ENCODE data around the gene NEDD4L. TPM values are rescaled to one million over a fixed set of nuclear protein-coding genes. Genes with fewer than 3 reads are reported as not detected.

The NEDD4L gene
- total and polyA plus RNA-seq, 2 experiments from 2014 or later: 36.2 to 72.3 TPM

- no peaks in the 10 kb centered on the region for H3K9me2 ChIP-seq (ENCODE audit: insufficient read depth)
- Mint-ChIP-seq H3K27me3 (ENCODE audit: insufficient read depth, low read depth, poor library complexity) (peaks cover 4% of the 10 kb centered on the region), H3K27ac (no peak overlapping the region), H3K4me3 (no peak overlapping the region), H3K4me1 (peaks cover 21% of the 10 kb centered on the region), H3K9me3 (no peaks in the 10 kb centered on the region), H3K36me3 (ENCODE audit: low read depth) (peaks cover 2% of the 10 kb centered on the region; the same call in 2 of the 3 replicates)
- no peaks in the 10 kb centered on the region for H3K27me3 ChIP-seq (ENCODE audit: insufficient read depth)
- H3K36me3 ChIP-seq (ENCODE audit: insufficient read depth): no peaks in the 10 kb centered on the region
- H3K79me2 ChIP-seq (replicated peaks; ENCODE audit: insufficient read depth): peaks cover 82% of the 10 kb centered on the region
- no peak overlapping the region for H2AFZ ChIP-seq
- H3K27ac ChIP-seq (ENCODE audit: low read depth): no peak overlapping the region
- H4K20me1 ChIP-seq (replicated peaks; ENCODE audit: insufficient read depth): peaks cover 10% of the 10 kb centered on the region
- 0 out of 4 replicates have a peak, but pooled peaks have one; percentile 2 to 22 for TF ChIP-seq CTCF (conservative IDR thresholded peaks at IDR 0.05; ENCODE audit: low read depth in 2 of 2)
- no peak for TF ChIP-seq STAT1 (IDR thresholded peaks at IDR 0.05; ENCODE audit: unreplicated experiment)
- H3K4me3 ChIP-seq: no peak overlapping the region
- peak; percentile 34; the same call in 2 of the 3 replicates for ATAC-seq
- peaks cover 20% of the 10 kb centered on the region for H3K4me1 ChIP-seq (ENCODE audit: insufficient read depth)
- H3K4me2 ChIP-seq: no peak overlapping the region
- H3F3A ChIP-seq (replicated peaks; ENCODE audit: low read depth): no peaks in the 10 kb centered on the region
- DNase-seq (ENCODE audit: low spot score): peak; percentile 32
Observed at GRCh38 chr18:58067601-58068000, 23.6 kb downstream of the NEDD4L start.

- H3K9me2 ChIP-seq (ENCODE audit: insufficient read depth): no peaks in the 10 kb centered on the region
- no peaks in the 10 kb centered on the region for H3K27me3 ChIP-seq (ENCODE audit: insufficient read depth)
- H3K27ac Mint-ChIP-seq: peak overlapping the region; percentile 72; the same call in 1 of the 2 replicates
- H3K9me3 Mint-ChIP-seq: no peaks in the 10 kb centered on the region
- TF ChIP-seq ETS1 (IDR thresholded peaks at IDR 0.05): no peak
- ATAC-seq (no peak), DNase-seq (ENCODE audit: low spot score) (no peak)
- peaks cover 20% of the 10 kb centered on the region for H3K4me1 ChIP-seq (ENCODE audit: insufficient read depth)
- peak overlapping the region; percentile 50 for H3K27ac ChIP-seq (ENCODE audit: low read depth)
- peaks cover 4% of the 10 kb centered on the region for H3K27me3 Mint-ChIP-seq (ENCODE audit: insufficient read depth, low read depth, poor library complexity)
- no peak overlapping the region for H2AFZ ChIP-seq
- no peaks in the 10 kb centered on the region for H3K36me3 ChIP-seq (ENCODE audit: insufficient read depth)
- no peak overlapping the region; the same call in 2 of the 3 replicates for H3K4me3 Mint-ChIP-seq
- H3K4me2 ChIP-seq: peak overlapping the region; percentile 44
- no peaks in the 10 kb centered on the region for H3F3A ChIP-seq (replicated peaks; ENCODE audit: low read depth)
- no peak overlapping the region for H3K4me3 ChIP-seq
- peaks cover 25% of the 10 kb centered on the region for H3K4me1 Mint-ChIP-seq
- H4K20me1 ChIP-seq (replicated peaks; ENCODE audit: insufficient read depth): peaks cover 10% of the 10 kb centered on the region
- H3K79me2 ChIP-seq (replicated peaks; ENCODE audit: insufficient read depth): peaks cover 86% of the 10 kb centered on the region
- peaks cover 2% of the 10 kb centered on the region; the same call in 2 of the 3 replicates for H3K36me3 Mint-ChIP-seq (ENCODE audit: low read depth)
Observed at GRCh38 chr18:58069099-58069498, 25.1 kb downstream of the NEDD4L start.

- Mint-ChIP-seq H3K4me3 (no peak overlapping the region), H3K4me1 (peaks cover 25% of the 10 kb centered on the region)
- TF ChIP-seq POLR2AphosphoS5 (IDR thresholded peaks at IDR 0.05; ENCODE audit: low read depth) (no peak), STAT1 (IDR thresholded peaks at IDR 0.05; ENCODE audit: unreplicated experiment) (no peak), ZNF114 (CRISPR knock-in tag; IDR thresholded peaks at IDR 0.05) (peak; percentile 56; the same call in 1 of the 2 replicates), EZH2 (IDR thresholded peaks at IDR 0.05; ENCODE audit: low read depth, unreplicated experiment) (no peak), CREB1 (CRISPR knock-in tag; IDR thresholded peaks at IDR 0.05; ENCODE audit: low read depth) (no peak)
Observed at GRCh38 chr18:58069721-58070292, 25.8 kb downstream of the NEDD4L start.

More at GRCh38 chr18:58069721-58070292, 25.8 kb downstream of the NEDD4L start:
- Histone ChIP-seq H3K9me2 (ENCODE audit: insufficient read depth) (no peaks in the 10 kb centered on the region), H4K20me1 (replicated peaks; ENCODE audit: insufficient read depth) (peaks cover 10% of the 10 kb centered on the region), H3K4me1 (ENCODE audit: insufficient read depth) (peaks cover 20% of the 10 kb centered on the region), H2AFZ (no peak overlapping the region), H3K79me2 (replicated peaks; ENCODE audit: insufficient read depth) (peaks cover 86% of the 10 kb centered on the region), H3K27ac (ENCODE audit: low read depth) (peak overlapping the region; percentile 50), H3K36me3 (ENCODE audit: insufficient read depth) (no peaks in the 10 kb centered on the region), H3K27me3 (ENCODE audit: insufficient read depth) (no peaks in the 10 kb centered on the region), H3K4me2 (peak overlapping the region; percentile 44), H3K4me3 (peak overlapping the region; percentile 2; the same call in 1 of the 2 replicates), H3F3A (replicated peaks; ENCODE audit: low read depth) (no peaks in the 10 kb centered on the region)
- ATAC-seq (peak; percentile 88), DNase-seq (ENCODE audit: low spot score) (peak; percentile 69)
- Mint-ChIP-seq H3K27me3 (ENCODE audit: insufficient read depth, low read depth, poor library complexity) (peaks cover 4% of the 10 kb centered on the region), H3K9me3 (no peaks in the 10 kb centered on the region), H3K27ac (peak overlapping the region; percentile 72; the same call in 1 of the 2 replicates), H3K36me3 (ENCODE audit: low read depth) (peaks cover 2% of the 10 kb centered on the region; the same call in 2 of the 3 replicates)
